Mesenchymal stem cell (in vitro differentiated cells and primary cell): ENCODE data around the gene CCDC187.
A peak's percentile ranks its signal among the peaks of the same experiment; 100 is the strongest.

Source experiments
- DNase-seq: peaks from one replicate; pipeline ENCODE4 v3.0.0-alpha.2; 2013
- H2AFZ ChIP-seq: one replicate; pipeline ENCODE4 v1.6.1; 2013; ENCODE audit warnings: low read depth, mild to moderate bottlenecking, control low read depth, inconsistent platforms, low read length, moderate library complexity
- H2AK5ac ChIP-seq: 2 replicates; pipeline ENCODE4 v1.6.1; 2013; ENCODE audit warnings: low read length, moderate library complexity, mild to moderate bottlenecking, inconsistent platforms; ENCODE audit not compliant: severe bottlenecking
- H2BK120ac ChIP-seq: one replicate; pipeline ENCODE4 v1.6.1; 2013; ENCODE audit warnings: low read depth, mild to moderate bottlenecking, inconsistent platforms, low read length, moderate library complexity
- H2BK12ac ChIP-seq, 2 experiments: one replicate each; pipeline ENCODE4 v1.6.1; 2013; ENCODE audit warnings: inconsistent platforms in 2 of 2, low read length in 2 of 2, mild to moderate bottlenecking in 2 of 2, moderate library complexity in 2 of 2, control low read depth in 1 of 2
- H2BK15ac ChIP-seq: one replicate; pipeline ENCODE4 v1.6.1; 2013; ENCODE audit warnings: mild to moderate bottlenecking, low read depth, inconsistent platforms; ENCODE audit not compliant: poor library complexity, severe bottlenecking
- H2BK5ac ChIP-seq: 2 replicates; pipeline ENCODE4 v1.6.1; 2013; ENCODE audit warnings: low read depth, mild to moderate bottlenecking, low read length, control low read depth, inconsistent platforms; ENCODE audit not compliant: poor library complexity, severe bottlenecking
- H3K14ac ChIP-seq, 2 experiments: one replicate each; pipeline ENCODE4 v1.6.1; 2013; ENCODE audit warnings: inconsistent platforms in 2 of 2, low read length in 2 of 2, control low read depth in 1 of 2, mild to moderate bottlenecking in 1 of 2, moderate library complexity in 1 of 2
- H3K18ac ChIP-seq, 2 experiments: one replicate each; pipeline ENCODE4 v1.6.1; 2013; ENCODE audit warnings: inconsistent platforms in 2 of 2, low read length in 2 of 2, control low read depth in 1 of 2, low read depth in 1 of 2, mild to moderate bottlenecking in 1 of 2
- H3K23ac ChIP-seq, 2 experiments: one replicate each; pipeline ENCODE4 v1.6.1; 2013; ENCODE audit warnings: inconsistent platforms in 2 of 2, low read length in 2 of 2, mild to moderate bottlenecking in 2 of 2, moderate library complexity in 2 of 2, control low read depth in 1 of 2
- H3K27ac ChIP-seq: 2 replicates; pipeline ENCODE4 v1.5.1; 2013; ENCODE audit warnings: mild to moderate bottlenecking, moderate library complexity, low read length, control low read depth, inconsistent platforms; ENCODE audit not compliant: poor library complexity, severe bottlenecking
- H3K27me3 ChIP-seq, 2 experiments: 2 replicates each; pipeline versions ENCODE4 v1.6.1 to v1.7.0; 2013; ENCODE audit warnings: low read length in 2 of 2, mild to moderate bottlenecking in 2 of 2, moderate library complexity in 2 of 2, control low read depth in 1 of 2, inconsistent platforms in 1 of 2; ENCODE audit not compliant: control insufficient read depth in 1 of 2, insufficient read depth in 1 of 2
- H3K36me3 ChIP-seq, 2 experiments: 2 replicates each; pipeline versions ENCODE4 v1.6.1 to v1.7.0; 2013; ENCODE audit warnings: low read length in 2 of 2, control low read depth in 1 of 2, inconsistent platforms in 1 of 2, low read depth in 1 of 2, mild to moderate bottlenecking in 1 of 2; ENCODE audit not compliant: insufficient read depth in 2 of 2, control insufficient read depth in 1 of 2
- H3K4ac ChIP-seq, 2 experiments: one replicate each; pipeline ENCODE4 v1.6.1; 2013; ENCODE audit warnings: inconsistent platforms in 2 of 2, low read length in 2 of 2, mild to moderate bottlenecking in 2 of 2, moderate library complexity in 2 of 2, control low read depth in 1 of 2, low read depth in 1 of 2
- H3K4me1 ChIP-seq: 2 replicates; pipeline ENCODE4 v1.6.1; 2013; ENCODE audit warnings: low read depth, low read length, control low read depth; ENCODE audit not compliant: control insufficient read depth, insufficient read depth
- H3K4me2 ChIP-seq: 2 replicates; pipeline ENCODE4 v1.6.1; 2013; ENCODE audit warnings: low read length, mild to moderate bottlenecking, inconsistent platforms; ENCODE audit not compliant: poor library complexity, severe bottlenecking
- H3K4me3 ChIP-seq, 2 experiments: 2 replicates each; pipeline versions ENCODE4 v1.5.1 to v1.7.0; 2013; ENCODE audit warnings: low read length in 2 of 2, mild to moderate bottlenecking in 2 of 2, control low read depth in 1 of 2, low read depth in 1 of 2; ENCODE audit not compliant: insufficient read depth in 1 of 2
- H3K79me1 ChIP-seq: replicated peaks from 2 replicates; pipeline ENCODE4 v1.6.1; 2013; ENCODE audit warnings: mild to moderate bottlenecking, control low read depth, low read length, inconsistent platforms; ENCODE audit not compliant: poor library complexity, severe bottlenecking
- H3K9ac ChIP-seq: 2 replicates; pipeline ENCODE4 v1.7.0; 2013; ENCODE audit warnings: mild to moderate bottlenecking, low read length, moderate library complexity
- H3K9me3 ChIP-seq: 2 replicates; pipeline ENCODE4 v1.7.0; 2013; ENCODE audit warnings: mild to moderate bottlenecking, low read length; ENCODE audit not compliant: control insufficient read depth
- H4K8ac ChIP-seq: one replicate; pipeline ENCODE4 v1.6.1; 2013; ENCODE audit warnings: inconsistent platforms, mild to moderate bottlenecking, low read length, moderate library complexity
- H4K91ac ChIP-seq: one replicate; pipeline ENCODE4 v1.6.1; 2013; ENCODE audit warnings: mild to moderate bottlenecking, low read length, inconsistent platforms
- WGBS: methylation state at CpG from one replicate; pipeline ENCODE4 v1.1.7; 2013; ENCODE audit warnings: mixed read lengths; 5-methylcytosine and 5-hydroxymethylcytosine counted together

The CCDC187 gene

DNA sequence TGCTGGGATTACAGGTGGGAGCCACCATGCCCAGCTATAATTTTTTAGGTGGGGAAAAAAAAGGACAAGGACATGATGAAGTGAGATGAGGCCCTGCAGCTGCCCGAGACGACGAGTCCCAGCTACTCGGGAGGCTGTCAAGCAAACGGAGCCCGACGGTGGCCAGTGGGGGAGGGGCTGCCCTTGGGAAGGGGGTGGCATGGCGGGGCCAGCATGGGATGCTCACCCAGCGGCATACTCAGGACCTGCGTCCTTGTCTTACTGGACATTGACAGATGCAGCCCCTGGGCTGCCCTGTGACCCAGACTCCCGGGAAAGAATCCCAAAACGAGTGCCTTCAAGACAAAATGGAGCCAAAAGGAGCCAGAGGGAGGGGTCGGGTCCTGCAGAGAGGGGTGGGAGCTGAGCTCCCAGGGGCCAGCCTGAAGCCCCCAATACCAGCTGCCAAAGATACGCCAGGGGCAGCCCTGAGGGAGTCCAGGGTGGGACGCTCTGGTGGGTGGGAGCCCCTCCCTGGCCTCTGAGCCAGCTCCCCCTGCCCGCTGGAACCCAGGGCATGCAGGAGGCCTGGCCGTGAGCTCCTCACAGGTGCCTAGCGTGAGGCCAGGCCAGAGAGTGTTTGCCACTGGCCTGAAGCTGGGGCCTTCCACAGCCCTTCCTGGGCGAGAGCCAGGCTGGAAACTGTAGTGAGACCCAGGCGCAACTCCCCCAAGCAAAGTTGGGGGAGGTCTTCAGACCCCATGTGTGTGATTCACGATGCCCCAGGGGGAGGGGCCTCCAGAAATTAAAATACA is 15.7 kb downstream of the CCDC187 start:
- Histone ChIP-seq H2BK5ac (no peak overlapping the region), H3K23ac (no peak overlapping the region), H4K91ac (no peak overlapping the region), H4K8ac (no peak overlapping the region), H3K27me3 (peaks cover 6 to 62% of the 10 kb centered on the region in 2 experiments), H3K4me1 (peaks cover 3% of the 10 kb centered on the region), H3K4me3 (no peak overlapping the region), H2AK5ac (no peak overlapping the region), H3K79me1 (no peaks in the 10 kb centered on the region), H2BK15ac (no peak overlapping the region), H3K27ac (no peak overlapping the region), H2BK120ac (no peak overlapping the region), H2BK12ac (no peak overlapping the region), H3K4ac (no peak overlapping the region), H3K9ac (no peak overlapping the region), H3K4me2 (no peak overlapping the region), H3K9me3 (no peaks in the 10 kb centered on the region), H3K18ac (no peak overlapping the region), H3K36me3 (no peaks in the 10 kb centered on the region), H2AFZ (no peak overlapping the region), H3K14ac (no peak overlapping the region)
- WGBS = 69% methylated on average over 20 of the region's 21 CpGs
- no peak for DNase-seq

DNA sequence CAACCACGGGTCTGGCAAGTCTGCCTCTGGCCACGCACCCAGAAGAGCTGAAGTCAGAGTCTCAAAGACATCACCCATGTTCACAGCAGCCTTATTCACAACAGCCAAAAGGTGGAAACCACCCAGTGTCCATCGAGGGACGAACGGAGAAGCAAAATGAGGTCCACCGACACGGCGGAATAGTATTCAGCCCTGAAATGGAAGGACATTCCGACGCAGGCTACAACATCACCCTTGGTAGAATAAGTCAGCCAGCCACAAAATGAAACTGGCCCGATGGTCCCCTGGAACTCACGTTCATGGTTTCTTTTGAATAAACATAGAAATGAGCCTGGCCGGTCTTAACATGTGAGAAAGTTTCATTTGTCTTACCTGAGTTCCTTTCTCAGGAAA is 16.9 kb downstream of the CCDC187 start:
- Histone ChIP-seq H4K8ac (no peak overlapping the region), H2BK5ac (no peak overlapping the region), H2BK120ac (no peak overlapping the region), H2AK5ac (no peak overlapping the region), H2BK15ac (no peak overlapping the region), H4K91ac (no peak overlapping the region), H2BK12ac (no peak overlapping the region), H3K4me1 (peaks cover 5% of the 10 kb centered on the region), H3K18ac (no peak overlapping the region), H3K4ac (no peak overlapping the region), H2AFZ (no peak overlapping the region), H3K4me2 (no peak overlapping the region), H3K79me1 (no peaks in the 10 kb centered on the region), H3K27me3 (peaks cover 6 to 64% of the 10 kb centered on the region in 2 experiments), H3K23ac (no peak overlapping the region), H3K9me3 (no peaks in the 10 kb centered on the region), H3K36me3 (no peaks in the 10 kb centered on the region), H3K9ac (no peak overlapping the region), H3K14ac (no peak overlapping the region), H3K4me3 (no peak overlapping the region), H3K27ac (no peak overlapping the region)
- 93% methylated on average over 13 of the region's 13 CpGs for WGBS
- DNase-seq = no peak

DNA sequence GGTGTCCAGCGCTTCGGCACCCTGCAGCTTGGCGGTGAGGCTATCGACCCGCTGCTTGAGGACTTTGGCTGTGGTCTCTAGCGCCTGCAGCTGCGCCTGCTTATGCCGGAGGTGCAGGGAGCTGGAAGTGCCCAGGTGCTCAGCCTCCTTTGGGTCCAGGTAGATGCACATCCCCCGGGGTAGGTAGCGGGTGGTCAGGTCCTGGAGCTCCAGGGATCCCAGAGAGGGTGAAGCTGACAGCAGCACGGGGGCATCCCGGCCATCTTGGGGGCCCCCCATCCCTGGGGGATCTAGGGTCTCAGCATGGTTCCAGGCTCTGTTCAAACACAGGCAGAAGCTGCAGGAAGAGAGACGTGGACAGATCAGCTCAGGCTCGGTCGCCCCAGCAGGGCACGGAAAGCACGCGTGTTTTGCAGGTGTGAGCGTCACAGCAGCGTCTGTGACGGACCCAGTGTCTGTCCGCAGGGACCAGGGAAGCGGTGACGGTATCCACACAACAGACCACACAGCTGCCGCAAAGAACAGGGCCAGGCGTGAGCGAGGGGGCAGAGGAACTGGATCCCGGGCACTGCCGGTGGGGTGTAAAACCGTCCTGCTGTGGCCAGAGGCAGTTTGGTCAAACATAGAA is 17.4 kb downstream of the CCDC187 start:
- Histone ChIP-seq H3K4ac (no peak overlapping the region), H3K36me3 (no peaks in the 10 kb centered on the region), H3K9ac (no peak overlapping the region), H4K8ac (no peak overlapping the region), H3K4me3 (no peak overlapping the region), H2BK5ac (no peak overlapping the region), H2AFZ (no peak overlapping the region), H3K9me3 (no peaks in the 10 kb centered on the region), H3K27ac (no peak overlapping the region), H2BK120ac (no peak overlapping the region), H2AK5ac (no peak overlapping the region), H3K14ac (no peak overlapping the region), H3K4me2 (no peak overlapping the region), H3K4me1 (peaks cover 5% of the 10 kb centered on the region), H2BK15ac (no peak overlapping the region), H3K18ac (no peak overlapping the region), H3K79me1 (no peaks in the 10 kb centered on the region), H3K27me3 (peaks cover 6 to 60% of the 10 kb centered on the region in 2 experiments), H4K91ac (peak overlapping the region; percentile 28), H2BK12ac (no peak overlapping the region), H3K23ac (no peak overlapping the region)
- no peak for DNase-seq
- WGBS = 87% methylated on average over 30 of the region's 30 CpGs

DNA sequence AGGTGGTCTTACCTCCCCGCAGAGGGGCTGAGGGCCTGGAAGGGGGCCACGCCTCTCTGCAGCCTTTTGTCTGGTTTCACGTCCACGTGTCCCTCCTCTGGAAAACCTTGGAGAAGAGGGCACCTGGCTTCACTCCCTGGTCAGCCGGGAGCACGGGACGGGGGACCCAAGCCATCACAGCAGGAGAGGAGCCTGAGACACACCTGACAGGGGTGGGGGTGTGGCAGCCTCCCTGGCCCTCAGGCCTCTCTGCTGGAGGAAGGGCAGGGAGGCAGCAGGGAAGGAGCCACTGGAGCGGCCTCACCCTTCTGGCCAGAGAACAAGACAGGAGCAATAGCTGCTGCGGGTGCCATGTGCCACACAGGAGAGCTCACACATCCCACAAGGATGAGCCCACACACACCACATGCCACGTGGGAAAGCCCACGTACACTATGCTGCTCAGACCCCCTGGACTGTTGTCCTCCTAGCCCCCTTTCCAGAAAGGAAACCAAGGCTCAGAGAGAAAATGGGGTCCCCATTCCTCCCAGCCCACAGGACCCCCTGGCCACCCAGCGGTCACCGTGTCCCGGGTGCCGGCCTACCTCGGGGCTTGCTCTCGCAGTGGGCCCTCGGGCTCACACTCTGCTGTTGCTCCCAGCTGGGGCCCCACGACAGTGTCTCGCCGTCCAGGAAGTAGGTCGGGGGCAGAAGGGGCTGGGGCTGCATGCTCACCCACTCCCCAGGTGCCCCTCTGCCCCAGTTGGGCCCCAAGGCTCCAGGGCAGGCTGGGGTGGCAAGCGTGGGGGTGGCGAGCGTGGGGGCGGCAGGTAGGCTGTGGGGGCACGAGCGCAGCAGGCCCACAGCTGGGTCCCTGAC is 18.2 kb downstream of the CCDC187 start:
- Histone ChIP-seq H3K27me3 (peaks cover 4 to 57% of the 10 kb centered on the region in 2 experiments), H2BK15ac (no peak overlapping the region), H2BK5ac (no peak overlapping the region), H2AFZ (no peak overlapping the region), H3K4me2 (no peak overlapping the region), H3K18ac (no peak overlapping the region), H3K4me1 (peaks cover 5% of the 10 kb centered on the region), H2BK120ac (no peak overlapping the region), H2AK5ac (no peak overlapping the region), H3K9ac (no peak overlapping the region), H3K9me3 (no peaks in the 10 kb centered on the region), H2BK12ac (no peak overlapping the region), H3K36me3 (no peaks in the 10 kb centered on the region), H3K27ac (no peak overlapping the region), H3K79me1 (no peaks in the 10 kb centered on the region), H3K4me3 (no peak overlapping the region), H3K4ac (no peak overlapping the region), H3K23ac (no peak overlapping the region), H4K8ac (no peak overlapping the region), H4K91ac (no peak overlapping the region), H3K14ac (no peak overlapping the region)
- WGBS = 82% methylated on average over 28 of the region's 28 CpGs
- DNase-seq = no peak
